ENCODE measurements around the gene FGD6. TPM values are rescaled to one million over a fixed set of nuclear protein-coding genes. Genes with fewer than 3 reads are reported as not detected.
"Not testable (repeated sequence)": the region's sequence is repeated elsewhere in the genome, so short reads cannot be mapped to it uniquely, and the experiment has no call there.

The FGD6 gene
- total RNA-seq, 1 experiment from 2014 or later: 66.6 TPM

DNA sequence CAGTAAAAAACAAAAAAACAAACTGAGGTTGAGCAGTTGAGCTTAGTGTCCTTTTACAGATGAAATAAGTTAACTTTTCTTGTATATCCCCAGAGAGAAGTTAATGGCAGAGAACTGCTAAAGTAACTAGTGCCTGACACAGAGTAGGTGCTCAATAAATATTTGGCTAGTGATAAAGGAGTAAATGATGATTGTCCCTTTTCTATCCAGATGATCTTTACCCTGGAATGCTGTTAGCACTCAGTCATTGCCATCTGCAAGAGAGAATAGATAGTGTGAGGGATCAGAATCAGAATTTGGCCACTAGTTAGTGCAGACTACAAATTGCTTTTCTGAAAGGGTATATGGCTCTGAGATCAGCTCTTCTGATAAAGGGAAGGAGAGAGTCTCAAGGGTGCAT lies 21.9 kb upstream of the FGD6 start:
- no peak overlapping the region for H3K4me3 Mint-ChIP-seq (ENCODE audit: low read depth, unreplicated experiment)
- H3K9me3 Mint-ChIP-seq (ENCODE audit: low read depth, unreplicated experiment): no peaks in the 10 kb centered on the region
- H3K4me1 Mint-ChIP-seq (ENCODE audit: low read depth, unreplicated experiment): peaks cover 24% of the 10 kb centered on the region
- no peak for DNase-seq
- peaks cover 43% of the 10 kb centered on the region for H3K36me3 Mint-ChIP-seq (ENCODE audit: insufficient read depth, unreplicated experiment)
- no peaks in the 10 kb centered on the region for H3K27me3 Mint-ChIP-seq (ENCODE audit: unreplicated experiment)
- BruUV-seq (replicated peaks): no TSS peak
- intact Hi-C loops (cut with micrococcal nuclease; ENCODE audit: unreplicated experiment): no loop called here
- TF ChIP-seq, protein P1, sequence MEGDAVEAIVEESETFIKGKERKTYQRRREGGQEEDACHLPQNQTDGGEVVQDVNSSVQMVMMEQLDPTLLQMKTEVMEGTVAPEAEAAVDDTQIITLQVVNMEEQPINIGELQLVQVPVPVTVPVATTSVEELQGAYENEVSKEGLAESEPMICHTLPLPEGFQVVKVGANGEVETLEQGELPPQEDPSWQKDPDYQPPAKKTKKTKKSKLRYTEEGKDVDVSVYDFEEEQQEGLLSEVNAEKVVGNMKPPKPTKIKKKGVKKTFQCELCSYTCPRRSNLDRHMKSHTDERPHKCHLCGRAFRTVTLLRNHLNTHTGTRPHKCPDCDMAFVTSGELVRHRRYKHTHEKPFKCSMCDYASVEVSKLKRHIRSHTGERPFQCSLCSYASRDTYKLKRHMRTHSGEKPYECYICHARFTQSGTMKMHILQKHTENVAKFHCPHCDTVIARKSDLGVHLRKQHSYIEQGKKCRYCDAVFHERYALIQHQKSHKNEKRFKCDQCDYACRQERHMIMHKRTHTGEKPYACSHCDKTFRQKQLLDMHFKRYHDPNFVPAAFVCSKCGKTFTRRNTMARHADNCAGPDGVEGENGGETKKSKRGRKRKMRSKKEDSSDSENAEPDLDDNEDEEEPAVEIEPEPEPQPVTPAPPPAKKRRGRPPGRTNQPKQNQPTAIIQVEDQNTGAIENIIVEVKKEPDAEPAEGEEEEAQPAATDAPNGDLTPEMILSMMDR (IDR thresholded peaks at IDR 0.05; ENCODE audit: unreplicated experiment): no peak
- CTCF ChIA-PET: interaction anchor here (0.5 to 0.6 kb wide), 2 partner anchors 77 to 295 kb away, joined by 3 read pairs; no protein-coding TSS in a partner anchor
- no peak overlapping the region for H3K27ac Mint-ChIP-seq (ENCODE audit: unreplicated experiment)

DNA sequence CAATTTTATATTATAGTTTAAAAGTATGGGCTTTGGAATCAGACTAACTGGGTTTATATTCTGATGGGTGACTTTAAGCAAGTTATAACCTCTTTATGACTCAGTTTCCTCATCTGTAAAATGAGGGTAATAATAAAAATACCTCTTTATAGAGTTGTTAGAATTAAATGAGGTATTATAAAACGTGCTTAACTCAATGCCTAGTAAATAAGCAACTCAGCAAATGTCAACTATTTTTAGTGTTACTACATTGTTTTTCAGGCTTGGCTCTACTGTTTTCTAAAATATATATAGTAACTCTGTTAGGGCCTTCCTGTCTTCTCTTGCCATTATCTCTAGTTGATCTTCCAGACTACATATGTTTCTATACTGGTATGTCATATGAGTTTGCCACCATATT lies 20.9 kb upstream of the FGD6 start:
- Mint-ChIP-seq H3K27me3 (ENCODE audit: unreplicated experiment) (no peaks in the 10 kb centered on the region), H3K36me3 (ENCODE audit: insufficient read depth, unreplicated experiment) (peaks cover 39% of the 10 kb centered on the region), H3K9me3 (ENCODE audit: low read depth, unreplicated experiment) (no peaks in the 10 kb centered on the region), H3K4me3 (ENCODE audit: low read depth, unreplicated experiment) (no peak overlapping the region), H3K27ac (ENCODE audit: unreplicated experiment) (no peak overlapping the region), H3K4me1 (ENCODE audit: low read depth, unreplicated experiment) (peaks cover 24% of the 10 kb centered on the region)
- CTCF ChIA-PET: no interaction called here
- TF ChIP-seq, protein P1 (IDR thresholded peaks at IDR 0.05; ENCODE audit: unreplicated experiment): no peak
- intact Hi-C loops (cut with micrococcal nuclease; ENCODE audit: unreplicated experiment): no loop called here
- no TSS peak for BruUV-seq (replicated peaks)
- DNase-seq: no peak

DNA sequence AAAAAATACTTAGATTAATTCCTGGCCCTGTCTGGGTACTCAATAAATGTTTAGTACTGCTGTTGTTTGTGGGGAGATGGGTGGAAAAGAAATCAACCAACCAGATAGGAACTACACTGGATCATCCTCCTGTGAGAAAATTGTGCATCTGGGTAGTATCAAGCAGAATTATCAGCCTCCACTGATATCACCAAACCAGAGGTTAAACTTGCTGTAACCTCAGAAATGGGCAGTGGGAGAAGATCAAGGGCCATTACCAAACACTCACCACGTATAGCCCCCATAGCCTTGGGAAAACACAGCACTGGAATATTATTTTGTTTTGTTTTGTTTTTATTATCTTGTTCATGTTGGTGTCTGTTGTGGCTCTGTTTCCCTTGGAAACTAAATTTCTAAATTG lies 20.0 kb upstream of the FGD6 start:
- BruUV-seq (replicated peaks): no TSS peak
- Mint-ChIP-seq H3K9me3 (ENCODE audit: low read depth, unreplicated experiment) (no peaks in the 10 kb centered on the region), H3K36me3 (ENCODE audit: insufficient read depth, unreplicated experiment) (peaks cover 36% of the 10 kb centered on the region), H3K4me3 (ENCODE audit: low read depth, unreplicated experiment) (no peak overlapping the region), H3K27ac (ENCODE audit: unreplicated experiment) (peak overlapping the region; percentile 39), H3K27me3 (ENCODE audit: unreplicated experiment) (no peaks in the 10 kb centered on the region), H3K4me1 (ENCODE audit: low read depth, unreplicated experiment) (peaks cover 31% of the 10 kb centered on the region)
- TF ChIP-seq, protein P1 (IDR thresholded peaks at IDR 0.05; ENCODE audit: unreplicated experiment): no peak
- no peak for DNase-seq
- intact Hi-C loops (cut with micrococcal nuclease; ENCODE audit: unreplicated experiment): no loop called here
- CTCF ChIA-PET: no interaction called here

DNA sequence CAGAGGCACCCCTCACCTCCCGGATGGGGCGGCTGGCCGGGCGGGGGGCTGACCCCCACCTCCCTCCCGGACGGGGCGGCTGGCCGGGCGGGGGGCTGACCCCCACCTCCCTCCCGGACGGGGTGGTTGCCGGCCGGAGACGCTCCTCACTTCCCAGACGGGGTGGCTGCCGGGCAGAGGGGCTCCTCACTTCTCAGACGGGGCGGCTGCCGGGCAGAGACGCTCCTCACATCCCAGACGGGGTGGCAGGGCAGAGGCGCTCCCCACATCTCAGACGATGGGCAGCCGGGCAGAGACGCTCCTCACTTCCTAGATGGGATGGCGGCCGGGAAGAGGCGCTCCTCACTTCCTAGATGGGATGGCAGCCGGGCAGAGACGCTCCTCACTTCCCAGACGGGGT lies 18.4 kb upstream of the FGD6 start:
- BruUV-seq (replicated peaks); CTCF ChIA-PET; H3K4me3 Mint-ChIP-seq (ENCODE audit: low read depth, unreplicated experiment); H3K27ac Mint-ChIP-seq (ENCODE audit: unreplicated experiment); H3K9me3 Mint-ChIP-seq (ENCODE audit: low read depth, unreplicated experiment); H3K27me3 Mint-ChIP-seq (ENCODE audit: unreplicated experiment); intact Hi-C loops (cut with micrococcal nuclease; ENCODE audit: unreplicated experiment); DNase-seq: not testable (repeated sequence)
- Mint-ChIP-seq H3K36me3 (ENCODE audit: insufficient read depth, unreplicated experiment) (peaks cover 30% of the 10 kb centered on the region), H3K4me1 (ENCODE audit: low read depth, unreplicated experiment) (peaks cover 44% of the 10 kb centered on the region)

DNA sequence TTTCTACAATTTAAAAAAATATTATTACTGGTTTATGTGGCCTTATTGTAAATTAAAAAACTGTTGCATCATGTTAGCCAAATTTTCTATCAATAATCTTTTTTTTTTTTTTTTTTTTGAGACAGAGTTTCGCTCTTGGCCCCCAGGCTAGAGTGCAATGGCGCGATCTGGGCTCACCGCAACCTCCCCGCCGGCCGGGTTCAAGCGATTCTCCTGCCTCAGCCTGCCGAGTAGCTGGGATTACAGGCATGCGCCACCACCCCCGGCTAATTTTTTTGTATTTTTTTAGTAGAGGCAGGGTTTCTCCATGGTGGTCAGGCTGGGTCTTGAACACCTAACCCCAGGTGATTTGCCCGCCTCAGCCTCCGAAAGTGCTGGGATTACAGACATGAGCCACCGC lies 16.9 kb upstream of the FGD6 start:
- H3K27me3 Mint-ChIP-seq (ENCODE audit: unreplicated experiment); H3K4me3 Mint-ChIP-seq (ENCODE audit: low read depth, unreplicated experiment); BruUV-seq (replicated peaks); CTCF ChIA-PET; DNase-seq; H3K27ac Mint-ChIP-seq (ENCODE audit: unreplicated experiment); intact Hi-C loops (cut with micrococcal nuclease; ENCODE audit: unreplicated experiment); H3K9me3 Mint-ChIP-seq (ENCODE audit: low read depth, unreplicated experiment): not testable (repeated sequence)
- Mint-ChIP-seq H3K36me3 (ENCODE audit: insufficient read depth, unreplicated experiment) (peaks cover 28% of the 10 kb centered on the region), H3K4me1 (ENCODE audit: low read depth, unreplicated experiment) (peaks cover 39% of the 10 kb centered on the region)
